ENCODE measurements around the gene C2orf81. TPM values are rescaled to one million over a fixed set of nuclear protein-coding genes. Genes with fewer than 3 reads are reported as not detected.
"Not testable (repeated sequence)": the region's sequence is repeated elsewhere in the genome, so short reads cannot be mapped to it uniquely, and the experiment has no call there.

Gene C2orf81
- total RNA-seq, 1 experiment from 2014 or later = 2.9 TPM

- H3K27me3 Mint-ChIP-seq (ENCODE audit: low read depth) = peaks cover 15% of the 10 kb centered on the region
- not testable (repeated sequence) for H3K36me3 Mint-ChIP-seq; ATAC-seq; DNase-seq (ENCODE audit: low spot score); H3K9me3 Mint-ChIP-seq
- ChIA-PET POLR2A (interaction anchor here (0.7 to 1.4 kb wide), 4 partner anchors 14 to 52 kb away, joined by 3 to 7 read pairs (median 4); partner anchors contain the start of gene WBP1), CTCF (interaction anchor here (0.6 to 2.0 kb wide), 4 partner anchors 10 to 40 kb away, joined by 3 to 5 read pairs (median 4); partner anchors contain the start of genes CCDC142, INO80B, TTC31 and WBP1)
- peak; percentile 16; the same call in 1 of the 2 replicates for TF ChIP-seq HMGA2 (CRISPR knock-in tag; IDR thresholded peaks at IDR 0.05)
- peak; percentile 80; the same call in 1 of the 2 replicates for TF ChIP-seq ZNF121 (CRISPR knock-in tag; IDR thresholded peaks at IDR 0.05)
- H3K4me1 Mint-ChIP-seq = peaks cover 33% of the 10 kb centered on the region
- peak overlapping the region; percentile 99 for H3K4me3 Mint-ChIP-seq
- H3K27ac Mint-ChIP-seq = peak overlapping the region; percentile 98
These were observed 21.3 kb upstream of the C2orf81 start for GRCh38 chr2:74442483-74443297.

GRCh38 chr2:74441690-74442482 is 20.5 kb upstream of the C2orf81 start, which contains the start of gene RTKN:
Gene RTKN, minus strand, starts transcription at chr2:74441937. Its CDS starts 121 bp downstream, at chr2:74441816.
- peak; percentile 50 for ATAC-seq
- Mint-ChIP-seq H3K27ac (peak within 1 kb of the TSS; percentile 100), H3K4me1 (peaks cover 40% of the 10 kb centered on the region), H3K9me3 (no peaks in the 10 kb centered on the region), H3K4me3 (peak within 1 kb of the TSS; percentile 99), H3K27me3 (ENCODE audit: low read depth) (peaks cover 12% of the 10 kb centered on the region), H3K36me3 (no peaks in the 10 kb centered on the region)
- peak; percentile 88 for DNase-seq (ENCODE audit: low spot score)
- ChIA-PET POLR2A (interaction anchor here (0.7 to 2.5 kb wide), 5 partner anchors 15 to 51 kb away, joined by 3 to 29 read pairs (median 4); partner anchors contain the start of gene WBP1), CTCF (interaction anchor here (0.6 to 2.0 kb wide), 5 partner anchors 10 to 192 kb away, joined by 3 to 5 read pairs (median 4); partner anchors contain the start of genes CCDC142, INO80B, TTC31 and WBP1)
- TF ChIP-seq SMAD3 (CRISPR knock-in tag; IDR thresholded peaks at IDR 0.05; ENCODE audit: borderline replicate concordance) = 0 out of 2 replicates have a peak, but pooled peaks have one; percentile 29
- 0 out of 2 replicates have a peak, but pooled peaks have one; percentile 20 for TF ChIP-seq ATF1 (CRISPR knock-in tag; IDR thresholded peaks at IDR 0.05)
- 0 out of 2 replicates have a peak, but pooled peaks have one; percentile 17 for TF ChIP-seq ZNF423 (CRISPR knock-in tag; IDR thresholded peaks at IDR 0.05)
- TF ChIP-seq PRDM15 (CRISPR knock-in tag; IDR thresholded peaks at IDR 0.05) = 0 out of 2 replicates have a peak, but pooled peaks have one; percentile 25
- peak; percentile 95 for TF ChIP-seq HMGXB4 (CRISPR knock-in tag; IDR thresholded peaks at IDR 0.05)
- TF ChIP-seq IRF1 (CRISPR knock-in tag; IDR thresholded peaks at IDR 0.05) = 0 out of 2 replicates have a peak, but pooled peaks have one; percentile 47
- 0 out of 2 replicates have a peak, but pooled peaks have one; percentile 68 for TF ChIP-seq ZNF138 (CRISPR knock-in tag; conservative IDR thresholded peaks at IDR 0.05)
- no peak for TF ChIP-seq ZNF532 (CRISPR knock-in tag; IDR thresholded peaks at IDR 0.05; ENCODE audit: borderline replicate concordance)
- no peak for TF ChIP-seq ELF4 (CRISPR knock-in tag; IDR thresholded peaks at IDR 0.05; ENCODE audit: low read depth)
- TF ChIP-seq E2F1 (CRISPR knock-in tag; IDR thresholded peaks at IDR 0.05) = 0 out of 2 replicates have a peak, but pooled peaks have one; percentile 18
- TF ChIP-seq CBFB (CRISPR knock-in tag; IDR thresholded peaks at IDR 0.05; ENCODE audit: low read depth) = peak; percentile 65; the same call in 1 of the 2 replicates
- peak; percentile 31; the same call in 1 of the 2 replicates for TF ChIP-seq FOXP4 (CRISPR knock-in tag; IDR thresholded peaks at IDR 0.05)
- TF ChIP-seq ZNF219 (CRISPR knock-in tag; IDR thresholded peaks at IDR 0.05; ENCODE audit: borderline replicate concordance) = peak; percentile 83; the same call in 1 of the 2 replicates
- TF ChIP-seq ZNF121 (CRISPR knock-in tag; IDR thresholded peaks at IDR 0.05) = peak; percentile 93

Measured in WTC11 (cell line).